GM21447 (cell line): ENCODE measurements around the gene COL6A3.
"Not testable (repeated sequence)": the region's sequence is repeated elsewhere in the genome, so short reads cannot be mapped to it uniquely, and the experiment has no call there.

Experiments
- ATAC-seq: cut with Tn5 transposase; IDR thresholded peaks from one replicate; pipeline ENCODE4 v1.9.1; 2021; ENCODE audit not compliant: unreplicated experiment

COL6A3 gene

GRCh38 chr2:237321746-237322145 lies 92.2 kb downstream of the COL6A3 start:
- ATAC-seq: no peak

- no peak for ATAC-seq
These were observed 93.0 kb downstream of the COL6A3 start for GRCh38 chr2:237320801-237321560.

- no peak for ATAC-seq
These were observed 94.1 kb downstream of the COL6A3 start for GRCh38 chr2:237319887-237320286.

GRCh38 chr2:237319086-237319820 lies 94.7 kb downstream of the COL6A3 start:
- no peak for ATAC-seq

GRCh38 chr2:237316339-237316738 lies 97.6 kb downstream of the COL6A3 start:
- ATAC-seq: no peak

- ATAC-seq: no peak
These were observed 98.1 kb downstream of the COL6A3 start for GRCh38 chr2:237315829-237316225.

GRCh38 chr2:237315170-237315828 lies 98.7 kb downstream of the COL6A3 start:
- ATAC-seq: no peak

- ATAC-seq: no peak
These were observed 99.3 kb downstream of the COL6A3 start for GRCh38 chr2:237314681-237315080.

GRCh38 chr2:237314198-237314597 lies 99.8 kb downstream of the COL6A3 start:
- no peak for ATAC-seq

GRCh38 chr2:237312021-237312755 lies 101.8 kb downstream of the COL6A3 start:
- no peak for ATAC-seq

- ATAC-seq: no peak
These were observed 103.3 kb downstream of the COL6A3 start for GRCh38 chr2:237310515-237311114.

GRCh38 chr2:237309416-237309815 lies 104.5 kb downstream of the COL6A3 start:
- ATAC-seq: no peak

GRCh38 chr2:237309011-237309410 lies 105.0 kb downstream of the COL6A3 start:
- ATAC-seq: no peak

- no peak for ATAC-seq
These were observed 106.5 kb downstream of the COL6A3 start for GRCh38 chr2:237307474-237307873.

- ATAC-seq: no peak
These were observed 107.2 kb downstream of the COL6A3 start for GRCh38 chr2:237306787-237307170.

GRCh38 chr2:237306083-237306786 lies 107.7 kb downstream of the COL6A3 start:
- no peak for ATAC-seq

GRCh38 chr2:237305579-237305978 lies 108.4 kb downstream of the COL6A3 start:
- no peak for ATAC-seq

- ATAC-seq: no peak
These were observed 109.0 kb downstream of the COL6A3 start for GRCh38 chr2:237304763-237305514.

- not testable (repeated sequence) for ATAC-seq
These were observed 110.7 kb downstream of the COL6A3 start for GRCh38 chr2:237303244-237303643.
